ENCODE measurements around the gene VGLL1.

Gene VGLL1

DNA sequence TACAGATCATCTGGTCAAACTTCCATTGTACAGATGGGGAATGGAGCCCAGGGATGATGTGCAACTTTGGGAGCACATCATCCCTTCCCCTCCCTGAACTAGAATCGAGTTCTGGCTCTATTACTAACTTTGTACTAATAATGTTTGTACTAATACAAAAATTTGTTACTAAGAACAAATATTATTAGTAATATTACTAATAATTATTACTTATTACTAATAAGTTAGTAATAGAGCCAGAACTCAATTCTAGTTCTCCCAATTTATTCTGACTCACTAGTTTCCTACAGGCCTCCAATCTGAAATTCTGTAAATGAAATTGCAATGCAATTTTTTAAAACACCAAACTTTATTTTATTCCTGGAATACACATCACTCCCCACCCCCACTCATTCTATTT, 68.0 kb downstream of the VGLL1 start:
- Histone ChIP-seq H3K27me3 (ENCODE audit: low read length) (no peaks in the 10 kb centered on the region), H3F3A (ENCODE audit: insufficient read depth) (no peaks in the 10 kb centered on the region), H3K27ac (ENCODE audit: low read depth, low read length) (no peak overlapping the region), H3K9me3 (ENCODE audit: insufficient read depth, low read length) (no peaks in the 10 kb centered on the region), H3K9ac (ENCODE audit: low read length) (no peak overlapping the region), H3K9me2 (replicated peaks; ENCODE audit: insufficient read depth, low read length) (no peaks in the 10 kb centered on the region), H4K20me1 (ENCODE audit: low read depth, low read length) (no peaks in the 10 kb centered on the region), H3K36me3 (ENCODE audit: low read length) (no peaks in the 10 kb centered on the region), H3K4me3 (ENCODE audit: insufficient read depth, low read length, poor library complexity, severe bottlenecking) (no peak overlapping the region), H3K4me2 (ENCODE audit: low read depth, low read length, poor library complexity, severe bottlenecking) (no peak overlapping the region), H3K79me2 (ENCODE audit: insufficient read depth, low read length) (no peaks in the 10 kb centered on the region), H2AFZ (ENCODE audit: low read depth, low read length, severe bottlenecking) (no peak overlapping the region)
- TF ChIP-seq, protein P1, sequence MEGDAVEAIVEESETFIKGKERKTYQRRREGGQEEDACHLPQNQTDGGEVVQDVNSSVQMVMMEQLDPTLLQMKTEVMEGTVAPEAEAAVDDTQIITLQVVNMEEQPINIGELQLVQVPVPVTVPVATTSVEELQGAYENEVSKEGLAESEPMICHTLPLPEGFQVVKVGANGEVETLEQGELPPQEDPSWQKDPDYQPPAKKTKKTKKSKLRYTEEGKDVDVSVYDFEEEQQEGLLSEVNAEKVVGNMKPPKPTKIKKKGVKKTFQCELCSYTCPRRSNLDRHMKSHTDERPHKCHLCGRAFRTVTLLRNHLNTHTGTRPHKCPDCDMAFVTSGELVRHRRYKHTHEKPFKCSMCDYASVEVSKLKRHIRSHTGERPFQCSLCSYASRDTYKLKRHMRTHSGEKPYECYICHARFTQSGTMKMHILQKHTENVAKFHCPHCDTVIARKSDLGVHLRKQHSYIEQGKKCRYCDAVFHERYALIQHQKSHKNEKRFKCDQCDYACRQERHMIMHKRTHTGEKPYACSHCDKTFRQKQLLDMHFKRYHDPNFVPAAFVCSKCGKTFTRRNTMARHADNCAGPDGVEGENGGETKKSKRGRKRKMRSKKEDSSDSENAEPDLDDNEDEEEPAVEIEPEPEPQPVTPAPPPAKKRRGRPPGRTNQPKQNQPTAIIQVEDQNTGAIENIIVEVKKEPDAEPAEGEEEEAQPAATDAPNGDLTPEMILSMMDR (IDR thresholded peaks at IDR 0.05; ENCODE audit: insufficient read depth, low read length, poor library complexity, severe bottlenecking), result no peak
- TF ChIP-seq EZH2phosphoT487 (conservative IDR thresholded peaks at IDR 0.05; ENCODE audit: low read length), result no peak

All from SU-DHL-6 (cell line).